ENCODE data around the gene RADX.

GRCh38 chrX:106613277-106613676 lies 1.5 kb downstream of the RADX start:
- TF ChIP-seq, protein P1, sequence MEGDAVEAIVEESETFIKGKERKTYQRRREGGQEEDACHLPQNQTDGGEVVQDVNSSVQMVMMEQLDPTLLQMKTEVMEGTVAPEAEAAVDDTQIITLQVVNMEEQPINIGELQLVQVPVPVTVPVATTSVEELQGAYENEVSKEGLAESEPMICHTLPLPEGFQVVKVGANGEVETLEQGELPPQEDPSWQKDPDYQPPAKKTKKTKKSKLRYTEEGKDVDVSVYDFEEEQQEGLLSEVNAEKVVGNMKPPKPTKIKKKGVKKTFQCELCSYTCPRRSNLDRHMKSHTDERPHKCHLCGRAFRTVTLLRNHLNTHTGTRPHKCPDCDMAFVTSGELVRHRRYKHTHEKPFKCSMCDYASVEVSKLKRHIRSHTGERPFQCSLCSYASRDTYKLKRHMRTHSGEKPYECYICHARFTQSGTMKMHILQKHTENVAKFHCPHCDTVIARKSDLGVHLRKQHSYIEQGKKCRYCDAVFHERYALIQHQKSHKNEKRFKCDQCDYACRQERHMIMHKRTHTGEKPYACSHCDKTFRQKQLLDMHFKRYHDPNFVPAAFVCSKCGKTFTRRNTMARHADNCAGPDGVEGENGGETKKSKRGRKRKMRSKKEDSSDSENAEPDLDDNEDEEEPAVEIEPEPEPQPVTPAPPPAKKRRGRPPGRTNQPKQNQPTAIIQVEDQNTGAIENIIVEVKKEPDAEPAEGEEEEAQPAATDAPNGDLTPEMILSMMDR (conservative IDR thresholded peaks at IDR 0.05), result no peak
- TF ChIP-seq EZH2 (IDR thresholded peaks at IDR 0.05; ENCODE audit: low read depth), result no peak

All from PC-9 (cell line).